Activated CD4-positive, alpha-beta T cell treated with anti-CD3 and anti-CD28 coated beads for 48 hours (primary cell): Measurements from ENCODE around the gene CYS1.
"Not testable (repeated sequence)": the region's sequence is repeated elsewhere in the genome, so short reads cannot be mapped to it uniquely, and the experiment has no call there.

Source experiments
- DNase-seq: peaks from one replicate; pipeline ENCODE4 v3.0.0-alpha.2; 2020

CYS1 gene

DNA sequence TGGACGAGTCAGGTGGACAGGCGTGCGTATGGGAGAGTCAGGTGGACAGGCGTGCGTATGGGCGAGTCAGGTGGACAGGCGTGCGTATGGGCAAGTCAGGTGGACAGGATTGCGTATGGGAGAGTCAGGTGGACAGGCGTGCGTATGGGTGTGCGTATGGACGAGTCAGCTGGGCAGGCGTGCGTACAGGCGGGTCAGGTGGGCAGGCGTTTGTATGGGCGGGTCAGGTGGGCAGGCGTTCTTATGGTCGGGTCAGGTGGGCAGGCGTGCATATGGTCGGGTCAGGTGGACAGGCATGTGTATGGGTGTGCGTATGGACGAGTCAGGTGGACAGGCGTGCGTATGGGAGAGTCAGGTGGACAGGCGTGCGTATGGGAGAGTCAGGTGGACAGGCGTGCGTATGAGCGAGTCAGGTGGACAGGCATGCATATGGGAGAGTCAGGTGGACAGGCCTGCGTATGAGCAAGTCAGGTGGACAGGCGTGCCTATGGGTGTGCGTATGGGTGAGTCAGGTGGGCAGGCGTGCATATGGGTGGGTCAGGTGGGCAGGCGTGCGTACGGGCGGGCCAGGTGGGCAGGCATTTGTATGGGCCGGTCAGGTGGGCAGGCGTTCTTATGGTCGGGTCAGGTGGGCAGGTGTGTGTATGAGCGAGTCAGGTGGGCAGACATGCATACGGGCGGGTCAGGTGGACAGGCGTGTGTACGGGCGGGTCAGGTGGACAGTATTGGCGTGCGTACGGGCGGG lies 69.2 kb downstream of the CYS1 start:
- not testable (repeated sequence) for DNase-seq

DNA sequence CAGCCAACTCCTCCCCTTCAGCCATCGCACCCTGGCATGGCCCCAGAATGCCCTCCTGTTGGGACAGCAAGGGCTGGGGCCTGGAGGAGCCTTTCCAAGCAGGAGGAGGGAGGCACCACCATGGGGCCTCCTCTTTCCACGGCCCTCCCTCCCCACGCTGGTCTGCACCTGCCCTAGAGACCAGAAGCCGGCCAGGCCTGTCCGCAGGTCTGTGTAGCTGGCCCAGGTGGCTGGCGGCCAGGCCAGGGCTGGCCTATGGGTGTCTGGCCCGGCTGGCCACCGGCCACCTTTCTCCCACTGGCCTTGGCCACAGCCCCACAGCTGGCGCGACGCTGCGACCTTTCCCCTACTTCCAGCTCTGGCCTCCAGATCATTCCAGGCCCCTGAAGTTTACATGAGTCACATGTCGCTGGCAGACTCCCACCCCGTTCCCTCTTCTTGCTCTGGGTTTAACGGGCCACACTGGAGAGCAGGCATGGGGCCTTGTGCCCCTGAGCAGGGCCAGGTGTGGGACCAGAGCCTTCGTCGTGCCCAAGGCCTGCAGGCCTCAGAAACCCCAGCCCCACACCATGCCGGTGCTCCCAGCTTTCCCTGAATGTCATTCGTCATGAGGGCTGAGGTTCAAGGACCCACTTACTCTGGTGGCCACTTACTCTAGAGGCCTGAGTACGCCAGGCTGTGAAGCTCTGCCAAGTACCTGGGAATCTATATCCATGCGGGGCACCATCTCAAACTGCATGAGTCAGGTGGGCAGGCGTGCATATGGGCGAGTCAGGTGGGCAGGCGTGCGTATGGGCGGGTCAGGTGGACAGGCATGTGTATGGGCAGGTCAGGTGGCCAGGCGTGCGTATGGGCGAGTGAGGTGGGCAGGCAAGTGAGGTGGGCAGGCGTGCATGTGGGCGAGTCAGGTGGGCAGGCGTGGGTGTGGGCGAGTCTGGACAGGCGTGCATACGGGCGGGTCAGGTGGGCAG lies 70.1 kb downstream of the CYS1 start:
- DNase-seq: no peak

DNA sequence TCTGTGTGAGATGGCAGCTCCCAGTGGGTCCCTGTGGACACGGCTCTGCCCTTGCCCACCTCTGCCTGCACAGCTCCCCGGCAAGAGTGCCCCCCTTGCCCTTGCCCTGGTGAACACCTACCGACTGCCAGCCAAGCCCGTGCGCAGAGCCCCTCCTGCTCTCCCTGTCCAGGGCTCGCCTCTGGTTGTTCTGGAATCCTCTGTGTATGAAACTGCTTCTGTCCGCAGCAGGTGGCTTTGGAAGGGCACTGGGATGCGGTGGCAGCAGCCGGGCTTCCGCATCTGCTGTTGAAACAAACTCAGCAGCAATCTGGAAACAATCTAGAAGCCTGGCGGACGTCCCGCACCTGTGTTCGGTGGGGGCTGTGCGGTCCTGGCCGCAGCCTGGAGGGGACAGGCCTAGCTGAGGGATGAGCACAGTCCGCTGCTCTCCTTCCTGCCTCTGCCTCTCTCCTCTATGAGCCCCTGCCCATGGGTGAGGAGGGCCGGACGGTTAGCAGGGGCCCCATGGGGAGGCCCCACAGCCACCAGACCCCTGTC lies 70.9 kb downstream of the CYS1 start:
- no peak for DNase-seq

DNA sequence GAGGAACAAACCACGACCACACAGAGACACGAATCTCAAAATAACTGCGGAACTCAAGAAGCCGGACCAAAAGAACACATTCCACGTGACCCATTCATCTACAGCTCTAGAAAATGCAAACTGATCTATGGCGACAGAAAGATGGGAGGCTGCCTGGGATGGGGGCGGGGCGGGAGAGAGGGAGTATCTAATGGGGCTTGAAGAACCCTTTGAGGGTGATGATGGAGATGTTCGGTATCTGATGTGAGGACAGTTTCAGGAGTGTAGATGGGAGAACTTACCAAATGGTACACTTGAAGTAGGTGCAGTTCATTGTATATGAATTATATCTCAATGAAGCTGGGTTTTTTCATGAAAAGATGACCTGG lies 71.4 kb downstream of the CYS1 start:
- no peak for DNase-seq

DNA sequence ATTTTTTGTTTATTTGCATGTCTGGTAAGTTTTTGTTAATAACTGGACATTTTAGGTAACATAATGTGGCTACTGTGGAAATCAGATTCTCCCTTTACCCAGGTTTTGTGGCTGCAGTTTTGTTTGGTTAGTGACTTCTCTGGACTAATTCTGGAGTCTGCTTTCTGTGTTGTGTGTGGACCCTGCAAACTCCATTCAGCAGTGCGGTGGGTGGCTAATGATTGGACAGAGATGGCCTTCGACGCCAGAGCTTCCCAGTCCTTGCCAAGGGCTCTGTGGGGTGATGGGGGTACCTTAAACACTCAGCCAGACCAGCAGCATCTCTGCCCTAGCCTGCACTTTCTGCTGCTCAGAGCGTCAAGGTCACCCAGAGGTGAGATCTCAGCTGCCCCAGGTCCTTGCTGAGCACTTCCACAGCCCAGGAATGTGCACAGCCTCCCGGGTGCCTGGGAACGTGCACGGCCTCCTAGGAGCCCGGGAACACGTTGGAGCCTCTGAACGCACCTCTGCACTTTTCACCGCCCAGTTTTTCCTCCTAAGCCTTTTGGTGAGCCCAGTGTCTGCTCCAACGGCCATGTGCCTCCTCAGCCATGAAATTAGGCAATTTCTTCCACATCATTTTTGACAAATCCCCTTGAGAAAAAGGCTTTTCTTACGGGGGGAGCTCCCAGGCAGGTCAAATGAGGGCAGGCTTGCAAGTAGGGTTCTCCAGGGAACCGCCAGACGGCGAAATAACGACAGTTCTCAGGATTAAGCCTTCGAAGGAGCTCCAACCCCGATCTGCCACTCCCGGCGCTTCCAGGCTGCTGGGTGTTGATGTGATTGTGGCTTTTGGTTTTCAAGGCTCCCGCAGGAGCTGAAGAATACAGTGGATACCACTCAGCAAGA lies 72.0 kb downstream of the CYS1 start:
- no peak for DNase-seq

DNA sequence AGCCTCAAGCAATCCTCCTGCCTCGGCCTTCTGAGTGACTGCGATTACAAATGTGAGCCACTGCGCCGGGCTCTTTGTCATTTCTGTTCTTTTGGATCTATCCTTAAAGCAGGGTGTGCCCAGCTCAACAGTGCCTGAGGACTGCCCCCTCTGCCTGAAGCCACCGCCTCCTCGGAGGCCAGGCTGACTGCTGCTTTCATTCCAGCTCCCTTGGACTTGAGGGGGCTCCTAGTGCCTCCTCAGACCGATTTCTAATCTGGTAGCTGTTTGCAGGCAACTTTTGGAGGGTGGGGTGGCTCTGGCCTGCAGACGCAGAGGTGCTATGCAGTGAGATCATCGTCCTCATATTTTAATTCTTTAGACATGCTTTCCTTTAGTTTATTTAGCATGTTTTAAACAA lies 72.8 kb downstream of the CYS1 start:
- DNase-seq: no peak
